BLaER1 (cell line): ENCODE data around the gene TIPARP.
A peak's percentile ranks its signal among the peaks of the same experiment; 100 is the strongest.

Experiments
- H3K27ac ChIP-seq: shearing (Covaris generic); formaldehyde crosslinking; 2 replicates; pipeline ENCODE4 v1.8.1; 2022
- H3K27me3 ChIP-seq: shearing (Covaris generic); formaldehyde crosslinking; 2 replicates; pipeline ENCODE4 v1.8.1; 2022
- H3K36me3 ChIP-seq: shearing (Covaris generic); formaldehyde crosslinking; 2 replicates; pipeline ENCODE4 v1.8.1; 2022
- H3K4me1 ChIP-seq: shearing (Covaris generic); formaldehyde crosslinking; 2 replicates; pipeline ENCODE4 v1.8.1; 2022
- H3K4me2 ChIP-seq: shearing (Covaris generic); formaldehyde crosslinking; 2 replicates; pipeline ENCODE4 v1.8.1; 2022
- H3K4me3 ChIP-seq: shearing (Covaris generic); formaldehyde crosslinking; 2 replicates; pipeline ENCODE4 v1.8.1; 2022
- H3K9ac ChIP-seq: shearing (Covaris generic); formaldehyde crosslinking; 2 replicates; pipeline ENCODE4 v1.8.1; 2022
- H3K9me3 ChIP-seq: shearing (Covaris generic); formaldehyde crosslinking; 2 replicates; pipeline ENCODE4 v1.8.1; 2022
- H4K20me1 ChIP-seq: shearing (Covaris generic); formaldehyde crosslinking; 2 replicates; pipeline ENCODE4 v1.8.1; 2022
- Cebpa-rat ChIP-seq: shearing (Covaris generic); IDR thresholded peaks from 2 replicates; pipeline ENCODE4 v1.8.1; 2022

The TIPARP gene

GRCh38 chr3:156675830-156676767 lies 1.7 kb downstream of the TIPARP start:
- TF ChIP-seq Cebpa-rat, result no peak
- Histone ChIP-seq H3K27ac (peak overlapping the region; percentile 79), H3K4me1 (peaks cover 22% of the 10 kb centered on the region)

DNA sequence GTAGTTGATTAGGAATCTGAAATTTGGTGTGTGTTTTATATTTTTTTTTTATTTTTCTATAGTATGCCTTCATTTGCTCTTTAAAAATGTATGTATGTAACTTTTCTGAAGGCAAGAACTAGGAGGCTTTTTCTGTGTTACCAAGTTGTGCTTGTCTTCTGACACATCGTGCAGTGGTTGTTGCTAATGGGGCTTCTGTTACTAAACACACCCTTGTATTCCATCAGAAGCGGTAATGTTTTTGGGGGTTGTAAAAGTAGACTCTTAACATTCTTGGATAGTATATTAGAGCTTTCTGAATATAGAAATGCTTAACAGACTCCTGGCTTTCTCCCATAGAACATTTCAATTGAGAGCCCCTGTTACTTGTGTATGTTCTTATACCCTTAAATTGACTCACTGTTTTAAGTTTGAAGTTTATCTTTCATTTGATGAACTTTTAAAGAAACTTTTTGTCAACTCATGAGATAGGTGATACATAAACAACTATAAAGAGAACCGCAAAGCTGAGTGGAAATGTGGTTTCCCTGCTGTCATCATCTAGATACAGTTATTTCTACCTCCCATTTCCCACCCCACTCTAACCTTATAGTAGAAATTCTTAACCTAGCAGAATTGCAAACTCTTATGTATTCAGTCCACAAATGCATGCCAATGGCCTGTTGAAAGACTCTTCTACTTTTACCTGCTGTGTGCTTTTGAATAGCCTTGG lies 2.5 kb downstream of the TIPARP start:
- Histone ChIP-seq H3K4me1 (peaks cover 22% of the 10 kb centered on the region), H4K20me1 (peaks cover 59% of the 10 kb centered on the region), H3K9me3 (no peaks in the 10 kb centered on the region), H3K36me3 (peaks cover 32% of the 10 kb centered on the region), H3K4me2 (peak overlapping the region; percentile 91), H3K4me3 (no peak overlapping the region), H3K27me3 (no peaks in the 10 kb centered on the region), H3K27ac (no peak overlapping the region), H3K9ac (no peak overlapping the region)
- TF ChIP-seq Cebpa-rat, result no peak

More at GRCh38 chr3:156675830-156676767, 1.7 kb downstream of the TIPARP start:
- Histone ChIP-seq H3K9me3 (no peaks in the 10 kb centered on the region), H3K36me3 (peaks cover 32% of the 10 kb centered on the region), H4K20me1 (peaks cover 55% of the 10 kb centered on the region), H3K4me2 (peak overlapping the region; percentile 91), H3K9ac (peak overlapping the region; percentile 86), H3K4me3 (peak overlapping the region; percentile 81), H3K27me3 (no peaks in the 10 kb centered on the region)

GRCh38 chr3:156677536-156677935 lies 3.1 kb downstream of the TIPARP start:
- no peaks in the 10 kb centered on the region for H3K27me3 ChIP-seq
- no peak overlapping the region for H3K4me3 ChIP-seq
- H3K36me3 ChIP-seq, result peaks cover 32% of the 10 kb centered on the region
- H3K9ac ChIP-seq, result no peak overlapping the region
- no peak overlapping the region for H3K27ac ChIP-seq
- peak overlapping the region; percentile 91; the same call in 1 of the 2 replicates for H3K4me2 ChIP-seq
- TF ChIP-seq Cebpa-rat, result no peak
- H3K9me3 ChIP-seq, result no peaks in the 10 kb centered on the region
- peaks cover 65% of the 10 kb centered on the region for H4K20me1 ChIP-seq
- H3K4me1 ChIP-seq, result peaks cover 22% of the 10 kb centered on the region

DNA sequence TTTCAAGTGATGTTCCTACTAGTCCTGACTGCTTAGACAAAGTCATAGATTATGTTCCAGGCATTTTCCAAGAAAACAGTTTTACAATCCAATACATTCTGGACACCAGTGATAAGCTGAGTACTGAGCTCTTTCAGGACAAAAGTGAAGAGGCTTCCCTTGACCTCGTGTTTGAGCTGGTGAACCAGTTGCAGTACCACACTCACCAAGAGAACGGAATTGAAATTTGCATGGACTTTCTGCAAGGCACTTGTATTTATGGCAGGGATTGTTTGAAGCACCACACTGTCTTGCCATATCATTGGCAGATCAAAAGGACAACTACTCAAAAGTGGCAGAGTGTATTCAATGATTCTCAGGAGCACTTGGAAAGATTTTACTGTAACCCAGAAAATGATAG lies 3.8 kb downstream of the TIPARP start:
- Histone ChIP-seq H3K4me1 (peaks cover 22% of the 10 kb centered on the region), H4K20me1 (peaks cover 72% of the 10 kb centered on the region), H3K9ac (no peak overlapping the region), H3K4me3 (no peak overlapping the region), H3K9me3 (no peaks in the 10 kb centered on the region), H3K4me2 (no peak overlapping the region), H3K27me3 (no peaks in the 10 kb centered on the region), H3K27ac (no peak overlapping the region), H3K36me3 (peaks cover 32% of the 10 kb centered on the region)
- TF ChIP-seq Cebpa-rat, result no peak

DNA sequence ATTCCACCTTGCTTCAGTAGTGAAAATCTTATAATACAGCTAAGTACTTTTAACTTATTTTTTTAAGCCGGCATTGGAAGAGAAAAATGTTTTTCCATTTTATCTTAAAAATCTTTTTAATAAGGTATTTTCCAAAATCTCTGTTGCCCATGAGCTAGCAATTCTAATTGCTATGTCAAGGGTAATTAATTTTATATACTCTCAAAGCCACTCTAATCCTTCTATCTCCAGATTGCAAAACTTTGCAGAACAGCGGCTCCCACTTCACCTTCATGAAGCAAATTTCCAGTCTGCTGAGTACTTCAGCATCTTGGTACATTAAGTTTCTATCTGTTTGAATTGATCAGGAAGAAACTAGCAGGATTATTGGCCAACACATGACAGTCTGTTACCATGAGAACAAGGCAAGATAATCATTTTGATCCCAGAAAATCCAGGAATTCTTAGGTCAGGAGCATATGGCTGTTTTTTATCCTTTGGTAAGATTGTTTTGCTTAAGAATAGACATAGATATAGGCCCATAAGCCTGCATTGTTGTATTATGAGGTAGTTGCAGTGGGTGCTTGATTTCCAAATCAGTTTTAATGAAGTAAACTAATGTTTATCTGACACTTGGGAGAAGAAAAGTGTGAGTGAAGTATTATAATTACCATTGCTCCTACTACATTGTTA lies 6.0 kb downstream of the TIPARP start:
- TF ChIP-seq Cebpa-rat, result no peak
- no peak overlapping the region for H3K9ac ChIP-seq
- no peak overlapping the region for H3K4me3 ChIP-seq

GRCh38 chr3:156681002-156681401 lies 6.6 kb downstream of the TIPARP start:
- Histone ChIP-seq H3K36me3 (peaks cover 38% of the 10 kb centered on the region), H3K4me2 (no peak overlapping the region), H3K9me3 (no peaks in the 10 kb centered on the region), H3K9ac (no peak overlapping the region), H3K4me3 (no peak overlapping the region), H4K20me1 (peaks cover 86% of the 10 kb centered on the region), H3K27ac (no peak overlapping the region), H3K4me1 (peaks cover 21% of the 10 kb centered on the region), H3K27me3 (no peaks in the 10 kb centered on the region)
- TF ChIP-seq Cebpa-rat, result no peak

More for the DNA sequence above, 6.0 kb downstream of the TIPARP start:
- peaks cover 38% of the 10 kb centered on the region for H3K36me3 ChIP-seq
- H3K9me3 ChIP-seq, result no peaks in the 10 kb centered on the region
- no peak overlapping the region for H3K4me2 ChIP-seq
- no peaks in the 10 kb centered on the region for H3K27me3 ChIP-seq
- peaks cover 87% of the 10 kb centered on the region for H4K20me1 ChIP-seq
- peaks cover 19% of the 10 kb centered on the region for H3K4me1 ChIP-seq
- no peak overlapping the region for H3K27ac ChIP-seq

DNA sequence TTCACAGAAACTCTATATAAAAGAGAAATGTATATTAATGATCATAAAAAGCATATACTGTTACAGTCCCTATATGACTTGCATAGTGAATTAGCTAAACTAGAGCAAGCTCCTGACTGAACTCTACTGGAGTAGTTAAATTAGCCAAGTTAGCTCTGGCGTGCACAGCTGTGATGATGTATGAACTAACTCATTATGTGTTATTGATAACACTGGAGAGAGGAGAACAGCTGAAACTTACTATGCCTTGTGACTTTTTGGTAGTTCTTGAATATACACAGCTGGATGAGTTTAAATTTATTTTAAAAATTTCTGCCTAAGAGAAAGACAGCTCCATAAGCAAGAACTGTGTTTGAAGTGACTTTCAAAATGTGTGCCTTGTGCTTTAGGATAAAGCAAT lies 8.1 kb downstream of the TIPARP start:
- Histone ChIP-seq H3K4me2 (no peak overlapping the region), H3K9me3 (no peaks in the 10 kb centered on the region), H3K27ac (no peak overlapping the region), H3K9ac (no peak overlapping the region), H3K27me3 (no peaks in the 10 kb centered on the region), H3K4me1 (peaks cover 7% of the 10 kb centered on the region; the same call in 1 of the 2 replicates), H3K36me3 (peaks cover 38% of the 10 kb centered on the region), H3K4me3 (no peak overlapping the region), H4K20me1 (peaks cover 83% of the 10 kb centered on the region)
- TF ChIP-seq Cebpa-rat, result no peak

DNA sequence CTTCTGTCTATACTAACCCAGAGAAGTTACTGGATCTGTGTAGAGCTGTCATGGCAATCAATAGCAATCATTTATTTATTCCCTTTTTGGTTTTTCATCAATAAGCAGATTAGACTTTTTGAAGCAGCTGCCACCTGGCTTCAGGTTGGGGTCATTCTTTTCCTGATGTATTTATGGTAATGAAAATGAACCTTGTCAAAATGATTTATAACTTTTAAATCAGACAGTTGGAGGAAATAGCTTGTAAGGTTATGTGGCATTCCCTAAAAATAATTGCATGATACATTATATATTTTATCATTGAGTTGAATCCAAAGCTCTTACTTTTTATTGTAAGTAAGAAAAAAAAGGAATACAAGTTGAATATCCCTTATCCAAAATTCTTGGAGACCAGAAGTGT lies 8.6 kb downstream of the TIPARP start:
- H3K27ac ChIP-seq, result no peak overlapping the region
- no peak overlapping the region for H3K4me3 ChIP-seq
- no peak overlapping the region for H3K9ac ChIP-seq
- peaks cover 83% of the 10 kb centered on the region for H4K20me1 ChIP-seq
- TF ChIP-seq Cebpa-rat, result no peak
- peaks cover 38% of the 10 kb centered on the region for H3K36me3 ChIP-seq
- no peak overlapping the region for H3K4me2 ChIP-seq
- H3K4me1 ChIP-seq, result peaks cover 7% of the 10 kb centered on the region; the same call in 1 of the 2 replicates
- no peaks in the 10 kb centered on the region for H3K27me3 ChIP-seq
- H3K9me3 ChIP-seq, result no peaks in the 10 kb centered on the region

DNA sequence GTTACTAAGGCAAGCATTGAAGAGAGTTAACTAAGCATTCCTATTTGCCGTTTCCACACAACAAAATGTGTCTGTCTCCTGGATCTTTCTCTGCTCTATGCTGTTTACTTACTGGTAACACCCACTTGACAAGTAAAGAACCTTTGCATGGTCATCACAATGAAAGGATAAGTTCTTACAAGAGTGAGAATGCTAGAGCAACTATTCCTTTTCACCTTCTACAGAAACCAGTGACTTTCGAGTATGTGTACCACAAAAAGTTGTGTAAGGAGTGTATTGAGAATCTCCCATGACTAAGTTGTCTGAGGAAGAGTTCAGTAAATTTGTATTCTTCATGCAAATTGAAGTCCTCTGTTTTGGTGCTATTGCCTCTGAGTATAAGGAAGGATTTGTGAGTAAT lies 10.8 kb downstream of the TIPARP start:
- Histone ChIP-seq H3K4me1 (peaks cover 7% of the 10 kb centered on the region; the same call in 1 of the 2 replicates), H3K27me3 (no peaks in the 10 kb centered on the region), H4K20me1 (peaks cover 88% of the 10 kb centered on the region), H3K4me3 (no peak overlapping the region), H3K9ac (no peak overlapping the region), H3K27ac (no peak overlapping the region), H3K36me3 (peaks cover 34% of the 10 kb centered on the region), H3K4me2 (no peak overlapping the region), H3K9me3 (no peaks in the 10 kb centered on the region)
- no peak for TF ChIP-seq Cebpa-rat
